SK-N-SH (cell line): Measurements from ENCODE around the gene APOLD1. TPM values are rescaled to one million over a fixed set of nuclear protein-coding genes. Genes with fewer than 3 reads are reported as not detected.
A peak's percentile ranks its signal among the peaks of the same experiment; 100 is the strongest.

Experiments
- CTCF ChIA-PET: fragments of 300-600, 350-600 bp; formaldehyde crosslinking; extraction: SDS; loops from one replicate; lab custom pipeline; 2021; lab: Yijun Ruan, JAX
- POLR2A ChIA-PET: fragments of 350-600 bp; sonication (Branson Sonifier 250); formaldehyde crosslinking; extraction: SDS; loops from one replicate; lab custom pipeline; 2020; ENCODE audit warnings: antibody characterized with exemption, inconsistent platforms; lab: Yijun Ruan, JAX
- DNase-seq: peaks from one replicate; pipeline ENCODE4 v3.0.0; 2012
- H2AFZ ChIP-seq: fragments of 200-600 bp; sonication (generic); 2 replicates; pipeline ENCODE4 v1.8.1; 2016; ENCODE audit warnings: antibody characterized with exemption, mild to moderate bottlenecking, low read depth
- H3F3A ChIP-seq: fragments of 200-600 bp; sonication (generic); replicated peaks from 2 replicates; pipeline ENCODE3; 2016; ENCODE audit warnings: antibody characterized with exemption, mild to moderate bottlenecking; ENCODE audit not compliant: insufficient read depth
- H3K27ac ChIP-seq, 2 experiments: fragments of 200-500 bp in 1 of 2; fragments of 200-600 bp in 1 of 2; sonication (Bioruptor generic) in 1 of 2; sonication (generic), shearing (Covaris generic) in 1 of 2; 2 replicates each; pipeline versions ENCODE4 v1.5.1 to v1.6.1; 2014 to 2016; ENCODE audit warnings: low read depth in 2 of 2, inconsistent platforms in 1 of 2, low read length in 1 of 2, mild to moderate bottlenecking in 1 of 2, mixed read lengths in 1 of 2
- H3K27me3 ChIP-seq: fragments of 200-600 bp; sonication (generic), shearing (Covaris generic); 2 replicates; pipeline ENCODE4 v1.6.1; 2016; ENCODE audit warnings: mixed run types; ENCODE audit not compliant: insufficient read depth
- H3K36me3 ChIP-seq, 2 experiments: fragments of 200-500 bp in 1 of 2; fragments of 200-600 bp in 1 of 2; sonication (Bioruptor generic) in 1 of 2; sonication (generic) in 1 of 2; replicated peaks in 1 of 2; 2 replicates each; pipeline versions ENCODE3 to v1.5.1; 2014 to 2016; ENCODE audit warnings: low read length in 1 of 2, mild to moderate bottlenecking in 1 of 2; ENCODE audit not compliant: insufficient read depth in 2 of 2, control insufficient read depth in 1 of 2
- H3K4me1 ChIP-seq, 2 experiments: fragments of 200-500 bp in 1 of 2; fragments of 200-600 bp in 1 of 2; sonication (Bioruptor generic) in 1 of 2; sonication (generic), shearing (Covaris generic) in 1 of 2; 2 replicates each; pipeline versions ENCODE4 v1.5.1 to v1.6.1; 2014 to 2016; ENCODE audit warnings: low read depth in 1 of 2, low read length in 1 of 2, mixed run types in 1 of 2; ENCODE audit not compliant: insufficient read depth in 2 of 2, control insufficient read depth in 1 of 2
- H3K4me2 ChIP-seq: fragments of 200-600 bp; sonication (generic), shearing (Covaris generic); 2 replicates; pipeline ENCODE4 v1.6.1; 2017; ENCODE audit warnings: mixed run types
- H3K4me3 ChIP-seq, 2 experiments: fragments of 200-500 bp in 1 of 2; fragments of 200-600 bp in 1 of 2; sonication (Bioruptor generic) in 1 of 2; sonication (generic), shearing (Covaris generic) in 1 of 2; 2 replicates each; pipeline versions ENCODE4 v1.5.1 to v1.8.1; 2014 to 2016; ENCODE audit warnings: low read depth in 2 of 2, inconsistent platforms in 1 of 2, low read length in 1 of 2, mild to moderate bottlenecking in 1 of 2, mixed read lengths in 1 of 2, moderate library complexity in 1 of 2
- H3K79me2 ChIP-seq: fragments of 200-600 bp; sonication (generic); 2 replicates; pipeline ENCODE4 v1.8.1; 2017; ENCODE audit warnings: mild to moderate bottlenecking; ENCODE audit not compliant: insufficient read depth
- H3K9ac ChIP-seq: fragments of 200-600 bp; sonication (generic); 2 replicates; pipeline ENCODE4 v1.6.1; 2017; ENCODE audit warnings: mixed run types
- H3K9me2 ChIP-seq: fragments of 200-600 bp; sonication (generic); 2 replicates; pipeline ENCODE4 v1.6.1; 2017; ENCODE audit warnings: mixed run types
- H3K9me3 ChIP-seq: fragments of 200-600 bp; sonication (generic); 2 replicates; pipeline ENCODE4 v1.6.1; 2017; ENCODE audit warnings: mixed run types, mild to moderate bottlenecking, moderate library complexity
- H4K20me1 ChIP-seq: fragments of 200-600 bp; sonication (generic); 2 replicates; pipeline ENCODE4 v1.6.1; 2017; ENCODE audit warnings: mild to moderate bottlenecking, mixed run types; ENCODE audit not compliant: insufficient read depth
- CHD2 ChIP-seq: fragments of 150-350 bp; IDR thresholded peaks from 2 replicates; pipeline ENCODE4 v1.6.1; 2018; ENCODE audit warnings: low read length; ENCODE audit not compliant: partially characterized antibody
- ELF1 ChIP-seq: IDR thresholded peaks from 2 replicates; pipeline ENCODE4 v1.4.0; 2012
- EP300 ChIP-seq, 2 experiments: IDR thresholded peaks; 2 replicates each; pipeline versions ENCODE4 v1.4.0 to v1.6.1; 2012; ENCODE audit warnings: borderline replicate concordance in 1 of 2, low read depth in 1 of 2, low read length in 1 of 2
- EZH2phosphoT487 ChIP-seq: fragments of 200-600 bp; sonication (generic); IDR thresholded peaks from 2 replicates; pipeline ENCODE4 v1.6.1; 2017; ENCODE audit warnings: low read depth, mixed run types, mild to moderate bottlenecking, antibody characterized with exemption, moderate library complexity, borderline replicate concordance
- FOSL2 ChIP-seq: IDR thresholded peaks from 2 replicates; pipeline ENCODE4 v1.4.0; 2012; ENCODE audit warnings: low read depth, mild to moderate bottlenecking, moderate library complexity, borderline replicate concordance
- FOXJ3 ChIP-seq: sonication (generic); formaldehyde crosslinking; IDR thresholded peaks from 2 replicates; pipeline ENCODE4 v1.5.1; 2020; ENCODE audit warnings: mild to moderate bottlenecking, missing genetic modification reagents
- GABPA ChIP-seq: IDR thresholded peaks from 2 replicates; pipeline ENCODE4 v1.4.0; 2012; ENCODE audit warnings: low read depth, mild to moderate bottlenecking
- GATA2 ChIP-seq: sonication (generic); formaldehyde crosslinking; IDR thresholded peaks from 2 replicates; pipeline ENCODE4 v1.5.0; 2020; ENCODE audit warnings: mild to moderate bottlenecking, missing genetic modification reagents
- IRF3 ChIP-seq: fragments of 150-350 bp; IDR thresholded peaks from 2 replicates; pipeline ENCODE4 v1.6.1; 2016; ENCODE audit warnings: mild to moderate bottlenecking, low read depth, low read length
- JUND ChIP-seq: IDR thresholded peaks from 2 replicates; pipeline ENCODE4 v1.4.0; 2012
- MAX ChIP-seq: IDR thresholded peaks from 2 replicates; pipeline ENCODE4 v1.4.0; 2012; ENCODE audit warnings: low read depth
- NFIC ChIP-seq: IDR thresholded peaks from 2 replicates; pipeline ENCODE4 v1.4.0; 2012; ENCODE audit warnings: borderline replicate concordance
- NRF1 ChIP-seq: IDR thresholded peaks from 2 replicates; pipeline ENCODE4 v1.6.1; 2012; ENCODE audit warnings: low read depth, mild to moderate bottlenecking, low read length
- PBX3 ChIP-seq: IDR thresholded peaks from 2 replicates; pipeline ENCODE4; 2012
- POLR2AphosphoS5 ChIP-seq: IDR thresholded peaks from 2 replicates; pipeline ENCODE4 v1.6.1; 2012; ENCODE audit warnings: low read depth, low read length
- RAD21 ChIP-seq: IDR thresholded peaks from 2 replicates; pipeline ENCODE4 v1.6.1; 2012; ENCODE audit warnings: mild to moderate bottlenecking, low read length
- RCOR1 ChIP-seq: fragments of 150-350 bp; IDR thresholded peaks from 2 replicates; pipeline ENCODE4 v1.6.1; 2017; ENCODE audit warnings: antibody characterized with exemption, low read length
- SIN3A ChIP-seq: IDR thresholded peaks from 2 replicates; pipeline ENCODE4 v1.6.1; 2012; ENCODE audit warnings: low read depth, mild to moderate bottlenecking, low read length, moderate library complexity, borderline replicate concordance
- SMC3 ChIP-seq: IDR thresholded peaks from 2 replicates; pipeline ENCODE4 v1.6.1; 2012; ENCODE audit warnings: low read depth, low read length, improper control_type of control experiment
- TCF12 ChIP-seq: IDR thresholded peaks from 2 replicates; pipeline ENCODE4 v1.4.0; 2012
- TEAD4 ChIP-seq: IDR thresholded peaks from 2 replicates; pipeline ENCODE4 v1.4.0; 2012; ENCODE audit warnings: mild to moderate bottlenecking, borderline replicate concordance; ENCODE audit not compliant: insufficient read depth
- USF2 ChIP-seq: fragments of 150-350 bp; IDR thresholded peaks from 2 replicates; pipeline ENCODE4 v1.6.1; 2017; ENCODE audit warnings: antibody characterized with exemption, low read length, low read depth, borderline replicate concordance
- ZBTB33 ChIP-seq: IDR thresholded peaks from 2 replicates; pipeline ENCODE4 v1.4.0; 2012; ENCODE audit warnings: low read depth, borderline replicate concordance
- WGBS: methylation state at CpG from one replicate; pipeline ENCODE4 v1.1.6; 2017; ENCODE audit warnings: low lambda C conversion rate; 5-methylcytosine and 5-hydroxymethylcytosine counted together
- polyA plus RNA-seq, 3 experiments: library from polyadenylated mRNA; depleted of rRNA; stranded (reverse); fragments of >200 nt; gene quantifications; 2 replicates each; pipeline ENCODE4 v1.2.3, GENCODE V29; 2012

The APOLD1 gene
- polyA plus RNA-seq, 1 of the 3 experiments (the other 2 are of a cell fraction): 1.7 TPM

- POLR2A ChIA-PET: no interaction called here
- no peaks in the 10 kb centered on the region for H3K27me3 ChIP-seq
- no peak overlapping the region for H2AFZ ChIP-seq
- no peak overlapping the region for H3K4me3 ChIP-seq
- no peaks in the 10 kb centered on the region for H3K9me3 ChIP-seq
- peaks cover 70 to 79% of the 10 kb centered on the region in 2 experiments for H3K36me3 ChIP-seq
- H3K4me2 ChIP-seq: no peak overlapping the region
- peaks cover 30% of the 10 kb centered on the region for H3F3A ChIP-seq
- TF ChIP-seq TCF12 (peak; percentile 60), GABPA (no peak), EZH2phosphoT487 (no peak), EP300 (IDR thresholded peaks at IDR 0.05; ENCODE audit: borderline replicate concordance in 1 of 2, low read depth in 1 of 2, low read length in 1 of 2) (peak in 1 of 2 experiments; percentile 40; a peak in 1 of 4 replicates), PBX3 (peak; percentile 71), RCOR1 (no peak), JUND (peak; percentile 41), FOSL2 (peak; percentile 25; the same call in 1 of the 2 replicates), NFIC (0 out of 2 replicates have a peak, but pooled peaks have one; percentile 19), GATA2 (CRISPR knock-in tag) (no peak), NRF1 (no peak), TEAD4 (0 out of 2 replicates have a peak, but pooled peaks have one; percentile 25)
- TF ChIP-seq, all 33 proteins: peak for 7
- Histone ChIP-seq H3K27ac (peak overlapping the region; percentile 10 to 11; a peak in 3 of 4 replicates), H3K79me2 (peaks cover 27% of the 10 kb centered on the region; the same call in 1 of the 2 replicates), H3K9me2 (no peaks in the 10 kb centered on the region), H3K4me1 (peaks cover 3 to 28% of the 10 kb centered on the region in 2 experiments), H3K9ac (no peak overlapping the region; the same call in 1 of the 2 replicates), H4K20me1 (no peaks in the 10 kb centered on the region)
- DNase-seq: no peak
- 13% methylated on average over 2 of the region's 2 CpGs for WGBS
- CTCF ChIA-PET: interaction anchor here (1.0 to 3.6 kb wide), 2 partner anchors 9 to 13 kb away, joined by 4 to 9 read pairs; no protein-coding TSS in a partner anchor
Measured at GRCh38 chr12:12823300-12823699, 37.8 kb downstream of the APOLD1 start.

- H3K4me1 ChIP-seq: peaks cover 3 to 23% of the 10 kb centered on the region in 2 experiments
- H3K9ac ChIP-seq: no peak overlapping the region
- no peak overlapping the region for H3K4me3 ChIP-seq
- H3K79me2 ChIP-seq: peaks cover 22% of the 10 kb centered on the region; the same call in 1 of the 2 replicates
- no peak overlapping the region for H3K4me2 ChIP-seq
- no peak for DNase-seq
- no peaks in the 10 kb centered on the region for H3K9me3 ChIP-seq
- H3K27me3 ChIP-seq: no peaks in the 10 kb centered on the region
- POLR2A ChIA-PET: no interaction called here
- H3K9me2 ChIP-seq: no peaks in the 10 kb centered on the region
- H3F3A ChIP-seq: peaks cover 25% of the 10 kb centered on the region
- CTCF ChIA-PET: interaction anchor here (1.0 to 3.6 kb wide), 2 partner anchors 10 to 13 kb away, joined by 4 to 9 read pairs; no protein-coding TSS in a partner anchor
- no peak overlapping the region for H2AFZ ChIP-seq
- no peaks in the 10 kb centered on the region for H4K20me1 ChIP-seq
- 98% methylated on average over 5 of the region's 5 CpGs for WGBS
- peaks cover 75 to 82% of the 10 kb centered on the region in 2 experiments for H3K36me3 ChIP-seq
- H3K27ac ChIP-seq: peak overlapping the region in 1 of 2 experiments; percentile 10; a peak in 1 of 4 replicates
- TF ChIP-seq CHD2: no peak
- no peak for TF ChIP-seq GABPA
- TF ChIP-seq EZH2phosphoT487: no peak
- TF ChIP-seq IRF3: no peak
- no peak for TF ChIP-seq USF2
- TF ChIP-seq TCF12: no peak
- no peak for TF ChIP-seq FOXJ3
- TF ChIP-seq GATA2 (CRISPR knock-in tag): no peak
- TF ChIP-seq MAX: no peak
- TF ChIP-seq RAD21: no peak
- TF ChIP-seq SMC3: no peak
- TF ChIP-seq RCOR1: no peak
- no peak for TF ChIP-seq ELF1
- no peak for TF ChIP-seq JUND
- no peak for TF ChIP-seq FOSL2
- TF ChIP-seq ZBTB33: no peak
- no peak for TF ChIP-seq SIN3A
- no peak for TF ChIP-seq POLR2AphosphoS5
Measured at GRCh38 chr12:12823811-12824210, 38.4 kb downstream of the APOLD1 start.
